Upper lobe of left lung (tissue), 4 donors: ENCODE results near the gene NCK2.

Experiments used
- POLR2A ChIP-seq, 4 donors: fragments of 450-650 bp; IDR thresholded peaks; one replicate each; pipeline ENCODE4 v1.5.1; 2016 to 2017; ENCODE audit warnings: antibody characterized with exemption in 4 of 4, mild to moderate bottlenecking in 2 of 4
- TF ChIP-seq, protein P1 (sequence below), 6 experiments: fragments of 450-650 bp in 4 of 6; fragments of 200-600 bp in 2 of 6; sonication (generic) in 2 of 6; IDR thresholded peaks; one replicate each; pipeline ENCODE4 v1.5.1; 2016 to 2019; ENCODE audit warnings: antibody characterized with exemption in 6 of 6

DNA sequence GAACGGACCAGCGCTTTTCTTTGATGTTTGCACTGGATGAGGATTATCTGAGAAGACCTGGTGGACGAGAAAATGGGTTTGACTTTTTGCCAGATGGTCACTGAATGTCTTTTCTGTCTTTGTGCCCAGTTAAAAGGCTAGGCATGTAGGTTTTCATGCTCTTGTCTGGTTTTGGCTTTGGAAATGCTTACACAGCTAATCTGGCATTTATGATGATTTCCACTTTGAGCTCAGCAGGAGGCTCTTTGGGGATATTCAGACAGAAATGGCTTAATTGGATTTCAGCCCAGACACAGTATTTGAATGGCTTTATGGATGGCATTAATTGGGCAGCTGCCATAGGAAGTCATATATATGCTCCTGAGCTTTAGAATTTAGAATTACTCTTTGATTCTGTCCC lies 59.6 kb downstream of the NCK2 start:
- TF ChIP-seq, protein P1, sequence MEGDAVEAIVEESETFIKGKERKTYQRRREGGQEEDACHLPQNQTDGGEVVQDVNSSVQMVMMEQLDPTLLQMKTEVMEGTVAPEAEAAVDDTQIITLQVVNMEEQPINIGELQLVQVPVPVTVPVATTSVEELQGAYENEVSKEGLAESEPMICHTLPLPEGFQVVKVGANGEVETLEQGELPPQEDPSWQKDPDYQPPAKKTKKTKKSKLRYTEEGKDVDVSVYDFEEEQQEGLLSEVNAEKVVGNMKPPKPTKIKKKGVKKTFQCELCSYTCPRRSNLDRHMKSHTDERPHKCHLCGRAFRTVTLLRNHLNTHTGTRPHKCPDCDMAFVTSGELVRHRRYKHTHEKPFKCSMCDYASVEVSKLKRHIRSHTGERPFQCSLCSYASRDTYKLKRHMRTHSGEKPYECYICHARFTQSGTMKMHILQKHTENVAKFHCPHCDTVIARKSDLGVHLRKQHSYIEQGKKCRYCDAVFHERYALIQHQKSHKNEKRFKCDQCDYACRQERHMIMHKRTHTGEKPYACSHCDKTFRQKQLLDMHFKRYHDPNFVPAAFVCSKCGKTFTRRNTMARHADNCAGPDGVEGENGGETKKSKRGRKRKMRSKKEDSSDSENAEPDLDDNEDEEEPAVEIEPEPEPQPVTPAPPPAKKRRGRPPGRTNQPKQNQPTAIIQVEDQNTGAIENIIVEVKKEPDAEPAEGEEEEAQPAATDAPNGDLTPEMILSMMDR (IDR thresholded peaks at IDR 0.05): no peak
- TF ChIP-seq POLR2A (IDR thresholded peaks at IDR 0.05): no peak
